ENCODE measurements around the gene CD300LB. TPM values are rescaled to one million over a fixed set of nuclear protein-coding genes. Genes with fewer than 3 reads are reported as not detected.
A peak's percentile ranks its signal among the peaks of the same experiment; 100 is the strongest.
"Not testable (repeated sequence)": the region's sequence is repeated elsewhere in the genome, so short reads cannot be mapped to it uniquely, and the experiment has no call there.

The CD300LB gene
- total RNA-seq (0.04 TPM), polyA plus RNA-seq (ENCODE audit: insufficient read depth in 1 of 8, insufficient read length in 8 of 8, low replicate concordance in 1 of 8) (under 1 TPM; 0.07 to 0.35 (median 0.19) TPM)
- long read RNA-seq, donor 1: 0 reads
- long read RNA-seq, donor 2: 0 reads
- long read RNA-seq, donor 3: 0 reads
- long read RNA-seq, donor 4: 0 reads
- long read RNA-seq, donor 5: 0 reads
- long read RNA-seq, donor 6: 0 reads
- long read RNA-seq, donor 7: 0 reads
- long read RNA-seq, donor 8: 0 reads
- long read RNA-seq, donor 9: 0 reads
- long read RNA-seq, donor 10: 0 reads
- long read RNA-seq, donor 11: 0 reads

DNA sequence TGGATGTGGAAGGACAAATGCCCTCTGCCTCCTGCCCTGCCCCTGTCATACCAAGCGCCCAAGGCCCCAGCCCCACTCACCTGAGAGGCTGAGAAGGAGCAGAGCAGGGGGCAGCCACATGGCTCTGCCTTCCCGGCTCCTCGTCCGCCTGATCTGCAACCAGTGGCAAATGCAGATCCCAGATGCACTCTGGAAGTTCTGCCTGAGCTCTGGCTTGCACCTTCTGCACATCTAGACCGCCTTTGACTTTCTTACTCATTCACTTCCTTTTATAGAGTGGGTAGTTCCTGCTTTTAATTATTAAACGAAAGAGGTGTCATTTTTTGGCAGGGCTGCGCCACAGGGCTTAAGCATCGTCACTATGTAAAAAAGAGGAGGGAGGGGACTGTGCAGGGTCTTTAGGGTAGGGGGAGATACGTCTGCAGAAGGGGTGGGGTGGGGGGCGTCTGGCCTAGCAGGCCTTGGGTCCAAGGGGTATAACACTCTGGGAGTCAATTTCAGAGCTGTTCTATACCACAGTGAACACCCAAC is at the start of gene CD300LB:
TSS of gene CD300LB (minus strand) at position 245 of the 531 bp plus-strand sequence. CDS start at position 120, 125 bp downstream.
- no peak for DNase-seq
- no peaks in the 10 kb centered on the region for H3K4me1 ChIP-seq (ENCODE audit: control insufficient read depth, insufficient read depth, low read length)

DNA sequence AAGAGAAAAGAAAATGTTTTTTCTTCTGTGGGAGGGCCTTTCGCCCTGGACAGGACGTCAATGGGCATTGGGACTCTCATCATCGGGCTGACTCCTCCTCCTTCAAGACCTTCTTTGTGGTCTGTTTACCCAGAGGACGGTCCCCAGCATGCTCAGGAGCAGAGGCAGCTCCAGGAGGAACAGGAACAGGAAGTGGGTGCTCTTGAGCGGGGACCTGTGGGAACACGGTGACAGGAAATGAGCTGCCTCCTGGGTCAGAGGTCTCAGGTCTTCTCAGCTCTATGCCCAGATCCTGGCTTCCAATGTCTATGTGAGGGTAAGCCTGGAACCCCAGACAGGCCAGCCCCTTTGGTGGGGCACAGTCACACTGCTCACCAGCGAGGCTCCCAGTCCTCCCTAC is 48.6 kb upstream of the CD300LB start:
- no peak for DNase-seq
- 63% methylated on average over 4 of the region's 7 CpGs for WGBS (ENCODE audit: insufficient coverage)
- H3K27me3 ChIP-seq (ENCODE audit: control insufficient read depth, insufficient read depth, low read length): peaks cover 3% of the 10 kb centered on the region
- H3K4me1 ChIP-seq (ENCODE audit: control insufficient read depth, insufficient read depth, low read length): no peaks in the 10 kb centered on the region
- no peaks in the 10 kb centered on the region for H3K36me3 ChIP-seq (ENCODE audit: control insufficient read depth, insufficient read depth, low read length)
- no peak overlapping the region for H3K4me3 ChIP-seq (ENCODE audit: low read length)
- H3K9me3 ChIP-seq (replicated peaks; ENCODE audit: control insufficient read depth, low read depth, low read length): no peaks in the 10 kb centered on the region
- H3K27ac ChIP-seq (ENCODE audit: low read length): no peak overlapping the region

More for the DNA sequence above, at the start of gene CD300LB:
- Histone ChIP-seq H3K9me3 (replicated peaks; ENCODE audit: control insufficient read depth, low read depth, low read length) (peaks cover 2% of the 10 kb centered on the region), H3K36me3 (ENCODE audit: control insufficient read depth, insufficient read depth, low read length) (no peaks in the 10 kb centered on the region), H3K4me3 (ENCODE audit: low read length) (no peak within 1 kb of the TSS), H3K27ac (ENCODE audit: low read length) (no peak within 1 kb of the TSS), H3K27me3 (ENCODE audit: control insufficient read depth, insufficient read depth, low read length) (peaks cover 5% of the 10 kb centered on the region)
- WGBS (ENCODE audit: insufficient coverage): 55% methylated on average over 5 of the region's 10 CpGs

DNA sequence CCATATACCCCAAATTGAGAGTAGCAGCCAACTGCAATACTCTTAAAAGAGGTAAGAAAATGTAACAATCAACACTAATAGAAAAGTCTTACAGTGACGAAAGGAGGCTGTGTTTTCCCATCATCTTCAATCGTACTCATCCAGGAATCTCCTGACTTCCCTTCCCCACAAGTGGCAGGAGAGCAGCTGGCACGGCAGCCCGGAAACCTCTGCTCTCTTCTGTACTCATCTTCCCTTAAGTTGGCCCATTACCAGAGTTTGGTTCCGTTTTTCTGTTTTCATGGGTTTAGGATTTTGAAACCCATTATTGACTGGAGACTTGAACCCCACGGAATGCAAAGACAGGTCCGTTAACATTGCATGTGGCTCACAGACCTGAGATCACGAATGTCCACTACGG is 47.7 kb upstream of the CD300LB start:
- no peak overlapping the region for H3K27ac ChIP-seq (ENCODE audit: low read length)
- no peaks in the 10 kb centered on the region for H3K4me1 ChIP-seq (ENCODE audit: control insufficient read depth, insufficient read depth, low read length)
- no peaks in the 10 kb centered on the region for H3K9me3 ChIP-seq (replicated peaks; ENCODE audit: control insufficient read depth, low read depth, low read length)
- DNase-seq: no peak
- peaks cover 3% of the 10 kb centered on the region for H3K27me3 ChIP-seq (ENCODE audit: control insufficient read depth, insufficient read depth, low read length)
- no peaks in the 10 kb centered on the region for H3K36me3 ChIP-seq (ENCODE audit: control insufficient read depth, insufficient read depth, low read length)
- H3K4me3 ChIP-seq (ENCODE audit: low read length): no peak overlapping the region
- 86% methylated on average over 4 of the region's 9 CpGs for WGBS (ENCODE audit: insufficient coverage)

DNA sequence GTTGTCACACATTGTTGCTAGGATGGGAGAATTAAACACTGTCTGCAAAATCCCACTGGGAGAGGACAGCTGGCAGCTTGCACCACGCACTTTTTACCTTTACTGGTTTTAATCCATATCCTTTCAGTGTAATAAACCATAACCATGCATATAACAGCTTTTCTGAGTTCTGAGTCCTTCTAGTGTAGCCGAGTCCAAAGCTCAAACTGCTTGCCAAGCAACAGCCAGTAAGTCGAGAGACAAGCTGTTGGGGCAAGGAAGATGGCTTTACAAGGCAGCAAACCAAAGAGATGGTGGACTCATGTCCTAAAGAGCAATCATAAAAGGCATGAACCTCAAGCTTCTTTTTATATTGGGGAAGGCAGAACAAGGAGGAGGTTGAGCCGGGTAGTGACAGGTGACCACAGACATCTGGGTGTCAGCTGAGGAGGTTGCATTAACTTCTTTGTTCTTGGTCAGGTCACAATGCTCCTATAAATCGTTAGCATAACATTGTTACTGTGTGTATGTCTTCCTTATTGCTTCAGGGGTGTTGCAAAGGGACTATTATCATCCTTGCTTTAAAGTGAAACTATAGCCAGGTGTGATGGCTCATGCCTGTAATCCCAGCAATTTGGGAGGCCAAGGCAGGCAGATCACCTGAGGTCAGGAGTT is 43.3 kb upstream of the CD300LB start:
- Histone ChIP-seq H3K4me1 (ENCODE audit: control insufficient read depth, insufficient read depth, low read length) (no peaks in the 10 kb centered on the region), H3K27ac (ENCODE audit: low read length) (no peak overlapping the region), H3K4me3 (ENCODE audit: low read length) (no peak overlapping the region), H3K9me3 (replicated peaks; ENCODE audit: control insufficient read depth, low read depth, low read length) (no peaks in the 10 kb centered on the region), H3K27me3 (ENCODE audit: control insufficient read depth, insufficient read depth, low read length) (peaks cover 13% of the 10 kb centered on the region), H3K36me3 (ENCODE audit: control insufficient read depth, insufficient read depth, low read length) (no peaks in the 10 kb centered on the region)
- 30% methylated on average over 3 of the region's 5 CpGs for WGBS (ENCODE audit: insufficient coverage)
- no peak for DNase-seq

DNA sequence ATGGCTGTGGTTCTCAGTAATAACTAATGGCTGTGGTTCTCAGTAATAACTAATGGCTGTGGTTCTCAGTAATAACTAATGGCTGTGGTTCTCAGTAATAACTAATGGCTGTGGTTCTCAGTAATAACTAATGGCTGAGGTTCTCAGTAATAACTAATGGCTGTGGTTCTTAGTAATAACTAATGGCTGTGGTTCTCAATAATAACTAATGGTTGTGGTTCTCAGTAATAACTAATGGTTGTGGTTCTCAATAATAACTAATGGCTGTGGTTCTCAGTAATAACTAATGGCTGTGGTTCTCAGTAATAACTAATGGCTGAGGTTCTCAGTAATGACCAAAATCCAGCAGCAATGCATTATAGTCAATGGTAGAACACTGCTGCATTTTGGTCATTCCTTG is 42.4 kb upstream of the CD300LB start:
- H3K27ac ChIP-seq (ENCODE audit: low read length); H3K4me3 ChIP-seq (ENCODE audit: low read length); H3K9me3 ChIP-seq (replicated peaks; ENCODE audit: control insufficient read depth, low read depth, low read length); H3K36me3 ChIP-seq (ENCODE audit: control insufficient read depth, insufficient read depth, low read length); DNase-seq; H3K4me1 ChIP-seq (ENCODE audit: control insufficient read depth, insufficient read depth, low read length): not testable (repeated sequence)
- H3K27me3 ChIP-seq (ENCODE audit: control insufficient read depth, insufficient read depth, low read length): peaks cover 13% of the 10 kb centered on the region

DNA sequence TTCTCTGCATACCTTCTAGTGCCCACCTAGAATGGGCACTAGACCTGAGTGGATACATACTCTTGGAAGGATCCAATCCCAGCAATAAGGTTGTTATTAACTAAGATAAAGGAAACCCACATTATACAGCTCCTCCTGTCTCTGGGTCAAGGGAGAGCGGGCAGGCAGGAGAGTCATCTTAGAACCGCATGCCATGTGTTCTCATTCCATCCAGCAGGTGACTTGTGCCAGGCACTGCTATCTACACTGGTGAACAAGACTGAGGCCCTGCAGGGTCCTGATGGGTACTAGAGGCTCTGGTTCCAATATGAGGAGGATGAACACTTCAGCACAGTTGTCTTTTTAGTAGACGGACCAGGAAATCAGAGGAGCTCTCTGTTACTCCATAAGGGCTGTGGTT is 41.9 kb upstream of the CD300LB start:
- H3K27me3 ChIP-seq (ENCODE audit: control insufficient read depth, insufficient read depth, low read length): peaks cover 13% of the 10 kb centered on the region
- no CpG with 5 or more reads among the region's 3 CpGs for WGBS (ENCODE audit: insufficient coverage)

DNA sequence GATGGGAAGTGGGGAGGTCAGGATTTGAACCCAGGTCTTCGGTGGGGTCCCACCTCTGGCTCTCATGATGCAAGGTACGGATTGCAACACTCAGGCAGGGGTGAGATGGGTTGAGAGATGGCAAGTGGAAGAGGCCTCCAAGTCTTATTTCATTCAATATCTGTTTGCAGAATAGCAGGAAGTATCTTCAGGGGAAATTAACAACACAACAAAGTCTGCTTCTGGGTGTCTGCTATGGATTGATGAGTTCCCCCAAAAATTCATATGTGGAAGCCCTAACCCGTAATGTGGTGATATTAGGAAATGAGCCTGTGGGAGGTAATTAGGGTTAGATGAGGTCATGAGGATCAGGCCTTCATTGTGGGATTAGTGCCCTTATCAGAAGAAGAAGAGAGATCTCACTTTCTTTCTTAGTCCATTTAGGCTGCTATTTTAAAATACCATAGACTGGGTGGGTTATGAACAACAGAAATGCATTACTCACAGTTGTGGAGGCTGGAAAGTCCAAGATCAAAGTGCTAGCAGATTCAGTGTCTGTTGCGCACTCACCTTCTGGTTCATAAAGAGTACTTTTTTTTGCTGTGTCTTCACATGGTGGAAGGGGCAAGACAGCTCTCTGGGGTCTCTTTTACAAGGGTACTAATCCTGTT is 40.5 kb upstream of the CD300LB start:
- no peaks in the 10 kb centered on the region for H3K9me3 ChIP-seq (replicated peaks; ENCODE audit: control insufficient read depth, low read depth, low read length)
- WGBS (ENCODE audit: insufficient coverage): 100% methylated on average over 1 of the region's 4 CpGs
- no peak overlapping the region for H3K4me3 ChIP-seq (ENCODE audit: low read length)
- H3K36me3 ChIP-seq (ENCODE audit: control insufficient read depth, insufficient read depth, low read length): no peaks in the 10 kb centered on the region
- H3K4me1 ChIP-seq (ENCODE audit: control insufficient read depth, insufficient read depth, low read length): peaks cover 6% of the 10 kb centered on the region
- H3K27me3 ChIP-seq (ENCODE audit: control insufficient read depth, insufficient read depth, low read length): peaks cover 13% of the 10 kb centered on the region
- no peak for DNase-seq
- H3K27ac ChIP-seq (ENCODE audit: low read length): no peak overlapping the region

More for the DNA sequence above, 41.9 kb upstream of the CD300LB start:
- Histone ChIP-seq H3K27ac (ENCODE audit: low read length) (no peak overlapping the region), H3K9me3 (replicated peaks; ENCODE audit: control insufficient read depth, low read depth, low read length) (no peaks in the 10 kb centered on the region), H3K36me3 (ENCODE audit: control insufficient read depth, insufficient read depth, low read length) (no peaks in the 10 kb centered on the region), H3K4me1 (ENCODE audit: control insufficient read depth, insufficient read depth, low read length) (peaks cover 6% of the 10 kb centered on the region), H3K4me3 (ENCODE audit: low read length) (no peak overlapping the region)
- DNase-seq: no peak

DNA sequence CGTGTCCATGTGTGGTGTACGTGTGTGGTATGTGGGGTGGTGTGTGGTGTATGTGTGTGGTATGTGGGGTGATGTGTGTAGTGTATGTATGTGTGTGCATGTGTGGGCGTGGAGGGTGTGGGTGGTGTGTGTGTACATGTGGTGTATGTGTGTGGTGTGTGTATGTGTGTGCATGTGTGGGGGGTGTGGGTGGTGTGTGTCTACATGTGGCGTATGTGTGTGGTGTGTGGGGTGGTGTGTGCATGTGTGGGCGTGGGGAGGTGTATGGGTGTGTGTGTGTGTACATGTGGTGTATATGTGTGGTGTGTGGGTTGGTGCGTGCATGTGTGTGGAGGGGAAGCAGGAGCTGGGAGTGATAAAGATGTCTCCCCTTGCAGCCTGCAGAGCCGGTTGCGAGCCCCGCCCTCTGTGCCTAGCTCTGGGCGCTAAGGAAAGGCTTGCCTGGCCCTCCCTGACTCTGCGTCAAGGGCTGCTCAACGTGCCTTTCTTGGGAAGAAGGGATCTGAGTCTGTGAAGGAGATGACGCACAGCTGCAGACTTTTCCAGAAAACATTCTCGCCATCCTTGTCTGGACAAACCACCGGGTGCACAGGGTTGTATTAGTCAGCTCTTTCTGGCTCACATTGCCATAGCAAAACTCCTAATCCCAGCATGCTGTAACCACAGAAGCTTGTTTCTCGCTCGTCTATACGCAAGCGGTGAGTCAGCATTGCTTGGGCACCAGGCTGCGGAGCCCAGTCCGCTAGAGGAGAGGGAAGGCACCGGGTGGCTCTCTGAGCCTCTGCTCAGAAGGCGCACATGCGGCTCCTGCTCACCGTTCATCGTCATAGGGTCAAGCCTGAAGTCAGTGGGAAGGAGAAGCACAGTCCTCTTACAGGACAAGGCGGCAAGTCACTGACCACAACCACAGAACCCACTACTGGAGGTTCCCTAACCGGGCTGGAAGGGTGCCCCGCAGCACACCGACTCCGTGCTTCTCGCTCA is 38.0 kb upstream of the CD300LB start:
- peak; percentile 63 for DNase-seq
- Histone ChIP-seq H3K27ac (ENCODE audit: low read length) (no peak overlapping the region), H3K4me3 (ENCODE audit: low read length) (no peak overlapping the region), H3K4me1 (ENCODE audit: control insufficient read depth, insufficient read depth, low read length) (peaks cover 6% of the 10 kb centered on the region), H3K9me3 (replicated peaks; ENCODE audit: control insufficient read depth, low read depth, low read length) (no peaks in the 10 kb centered on the region), H3K27me3 (ENCODE audit: control insufficient read depth, insufficient read depth, low read length) (peaks cover 16% of the 10 kb centered on the region), H3K36me3 (ENCODE audit: control insufficient read depth, insufficient read depth, low read length) (no peaks in the 10 kb centered on the region)
- 72% methylated on average over 22 of the region's 32 CpGs for WGBS (ENCODE audit: insufficient coverage)

DNA sequence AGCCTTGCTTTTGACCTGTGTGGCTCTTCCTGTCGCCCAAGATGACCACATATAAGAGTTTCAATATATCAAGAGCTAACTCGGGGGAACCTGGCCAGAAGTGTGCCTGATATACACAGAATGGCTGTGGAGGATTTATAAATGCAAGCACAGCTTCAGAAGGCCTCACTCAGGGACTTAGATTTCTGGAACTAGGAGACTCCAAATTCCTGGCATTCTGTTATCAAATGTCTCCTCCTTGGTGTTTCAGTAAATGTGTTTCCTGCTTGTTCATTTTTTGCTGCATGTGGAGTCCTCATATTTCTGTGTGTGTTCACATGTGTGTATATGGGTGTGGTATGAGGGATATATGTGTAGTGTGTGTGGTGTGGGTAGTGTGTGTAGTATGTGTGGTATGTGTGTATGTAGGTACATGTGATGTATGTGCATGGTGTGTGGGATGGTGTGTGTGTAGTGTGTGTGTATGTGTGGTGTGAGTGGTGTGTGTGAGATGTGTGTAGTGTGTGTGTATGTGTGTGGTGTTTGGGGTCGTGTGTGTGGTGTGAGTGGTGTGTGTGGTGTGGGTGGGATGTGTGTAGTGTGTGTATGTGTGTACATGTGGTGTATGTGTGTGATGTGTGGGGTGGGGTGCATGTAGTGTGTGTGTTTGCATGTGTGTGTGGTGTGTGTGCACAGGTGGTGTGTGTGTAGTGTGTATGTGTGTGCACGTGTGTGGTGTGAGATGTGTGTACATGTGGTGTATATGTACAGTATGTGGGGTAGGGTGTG is 37.0 kb upstream of the CD300LB start:
- H3K4me1 ChIP-seq (ENCODE audit: control insufficient read depth, insufficient read depth, low read length): peaks cover 6% of the 10 kb centered on the region
- DNase-seq: no peak
- peaks cover 16% of the 10 kb centered on the region for H3K27me3 ChIP-seq (ENCODE audit: control insufficient read depth, insufficient read depth, low read length)
- H3K27ac ChIP-seq (ENCODE audit: low read length): no peak overlapping the region
- no peaks in the 10 kb centered on the region for H3K36me3 ChIP-seq (ENCODE audit: control insufficient read depth, insufficient read depth, low read length)
- WGBS (ENCODE audit: insufficient coverage): 74% methylated on average over 2 of the region's 4 CpGs
- no peak overlapping the region for H3K4me3 ChIP-seq (ENCODE audit: low read length)
- no peaks in the 10 kb centered on the region for H3K9me3 ChIP-seq (replicated peaks; ENCODE audit: control insufficient read depth, low read depth, low read length)
